ENCODE data around the gene STK32B.

GRCh38 chr4:5460106-5460801 lies 409.0 kb downstream of the STK32B start:
- TF ChIP-seq CTCF (IDR thresholded peaks at IDR 0.05): peak in 5 of 6 experiments; percentile 25 to 39 (median 26)
- no peak for TF ChIP-seq POLR2A (IDR thresholded peaks at IDR 0.05)
